WI38 (cell line): ENCODE measurements around the gene KLHL29.

Experiments used
- H3K4me3 ChIP-seq: 2 replicates; pipeline ENCODE4 v1.5.1; 2011; ENCODE audit warnings: low read depth, mild to moderate bottlenecking, control low read depth, low read length
- CTCF ChIP-seq: IDR thresholded peaks from 2 replicates; pipeline ENCODE4 v1.5.1; 2012; ENCODE audit warnings: low read depth, mild to moderate bottlenecking, control low read depth, low read length

Gene KLHL29

GRCh38 chr2:23687713-23688112, 302.7 kb downstream of the KLHL29 start:
- no peak for TF ChIP-seq CTCF
- H3K4me3 ChIP-seq: no peak overlapping the region

DNA sequence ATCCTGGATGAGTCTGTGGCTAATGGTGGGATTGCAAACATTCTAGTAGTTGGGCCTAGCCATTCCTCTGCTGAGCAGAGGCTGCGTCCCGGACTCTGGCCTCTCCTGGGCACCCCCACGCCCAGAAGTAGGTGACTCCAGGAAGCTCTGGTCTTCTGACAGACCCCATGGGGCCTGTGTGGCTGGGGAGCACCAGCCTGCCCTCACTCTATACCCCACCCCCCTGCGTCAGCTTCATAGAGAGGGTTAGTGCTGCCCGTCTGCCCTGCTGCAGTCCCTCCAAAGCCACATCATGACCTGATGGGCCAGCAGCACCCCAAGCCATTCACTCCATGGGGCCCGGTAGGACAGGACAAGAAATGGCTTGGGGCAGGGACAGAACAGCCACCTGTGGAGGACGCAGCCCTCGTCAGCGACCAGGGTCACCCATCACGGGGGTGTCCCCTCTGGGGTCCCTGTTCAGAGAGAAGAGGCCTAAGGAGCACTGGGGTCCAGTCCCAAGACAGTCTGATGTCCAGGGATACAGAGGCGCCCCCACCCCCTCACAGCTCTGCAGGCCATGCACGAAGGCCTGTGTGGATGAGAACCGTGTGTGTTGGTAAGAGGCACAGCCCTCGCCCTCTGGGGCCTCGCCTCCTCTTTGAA, 303.6 kb downstream of the KLHL29 start:
- TF ChIP-seq CTCF: no peak
- no peak overlapping the region for H3K4me3 ChIP-seq

DNA sequence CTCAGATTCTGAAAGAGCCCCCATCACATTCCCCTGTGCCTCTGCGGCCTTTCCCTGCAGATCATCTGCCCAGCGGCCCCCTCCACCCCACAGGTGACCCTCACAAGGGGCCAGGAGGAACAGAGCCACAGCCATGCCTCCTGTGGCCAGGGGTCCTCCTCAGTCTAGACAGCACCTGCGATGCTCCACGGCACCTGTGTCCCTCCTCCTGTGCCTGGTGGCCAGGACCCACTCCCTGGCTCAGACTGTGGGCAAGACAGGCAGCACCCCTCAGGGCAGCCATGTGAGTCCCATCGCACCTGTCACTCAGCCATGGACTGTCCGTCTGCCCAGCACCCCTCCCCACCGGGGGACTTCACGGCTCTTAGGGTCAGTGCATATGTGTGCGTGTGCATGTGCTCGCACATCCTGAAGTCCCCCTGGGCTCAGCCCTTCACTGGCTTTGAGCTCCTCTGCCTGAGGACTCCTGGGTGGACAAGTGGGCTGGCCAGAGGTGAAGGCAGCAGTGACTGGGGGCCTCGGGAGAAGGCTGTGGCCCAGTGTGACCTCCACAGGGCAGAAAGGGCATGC, 304.2 kb downstream of the KLHL29 start:
- no peak overlapping the region for H3K4me3 ChIP-seq
- TF ChIP-seq CTCF: no peak

- H3K4me3 ChIP-seq: no peak overlapping the region
- TF ChIP-seq CTCF: no peak
Observed at GRCh38 chr2:23689891-23690290, 304.9 kb downstream of the KLHL29 start.

- no peak for TF ChIP-seq CTCF
Observed at GRCh38 chr2:23690421-23691105, 305.6 kb downstream of the KLHL29 start.

GRCh38 chr2:23691106-23691470, 306.1 kb downstream of the KLHL29 start:
- no peak overlapping the region for H3K4me3 ChIP-seq
- no peak for TF ChIP-seq CTCF

More at GRCh38 chr2:23690421-23691105, 305.6 kb downstream of the KLHL29 start:
- H3K4me3 ChIP-seq: no peak overlapping the region

GRCh38 chr2:23691565-23691964, 306.6 kb downstream of the KLHL29 start:
- no peak for TF ChIP-seq CTCF
- H3K4me3 ChIP-seq: no peak overlapping the region
